PC-9 (cell line): ENCODE data around the gene CALCA. TPM values are rescaled to one million over a fixed set of nuclear protein-coding genes. Genes with fewer than 3 reads are reported as not detected.

Experiments used
- BruUV-seq: library from RNA; stranded (reverse); fragments of 400-500 nt; replicated peaks from 2 replicates; lab custom pipeline; 2021; lab: Mats Ljungman, UMichigan
- CTCF ChIA-PET: fragments of 300-600 bp; sonication (Branson Sonifier 250); formaldehyde crosslinking; loops from one replicate; lab custom pipeline; 2022; ENCODE audit warnings: antibody characterized with exemption; lab: Charles Lee
- POLR2A ChIA-PET: fragments of 300-600 bp; sonication (Branson Sonifier 250); formaldehyde crosslinking; loops from one replicate; lab custom pipeline; 2022; ENCODE audit warnings: antibody characterized with exemption; ENCODE audit not compliant: unreplicated experiment; lab: Charles Lee
- DNase-seq, 2 experiments: peaks; one replicate each; pipeline versions ENCODE4 v3.0.0 to v3.0.0-alpha.2; 2015 to 2022; ENCODE audit warnings: mixed read lengths in 1 of 2
- H2AFZ ChIP-seq: fragments of 200-600 bp; sonication (generic); 2 replicates; pipeline ENCODE4 v1.8.1; 2017; ENCODE audit warnings: antibody characterized with exemption
- H3F3A ChIP-seq: fragments of 200-600 bp; sonication (generic); 2 replicates; pipeline ENCODE4 v1.8.1; 2017; ENCODE audit warnings: antibody characterized with exemption, mild to moderate bottlenecking, low read depth; ENCODE audit not compliant: insufficient read depth
- H3K27ac ChIP-seq: fragments of 200-600 bp; sonication (generic); 2 replicates; pipeline ENCODE4 v1.6.1; 2016; ENCODE audit warnings: mixed run types
- H3K27me3 ChIP-seq: fragments of 200-600 bp; sonication (generic); 2 replicates; pipeline ENCODE4 v1.6.1; 2016; ENCODE audit warnings: low read depth, mixed run types; ENCODE audit not compliant: insufficient read depth
- H3K36me3 ChIP-seq: fragments of 200-600 bp; sonication (generic); 2 replicates; pipeline ENCODE4 v1.6.1; 2016; ENCODE audit warnings: low read depth, mixed run types
- H3K4me1 ChIP-seq: fragments of 200-600 bp; sonication (generic); replicated peaks from 2 replicates; pipeline ENCODE4 v1.6.1; 2016; ENCODE audit warnings: mixed run types; ENCODE audit not compliant: insufficient read depth
- H3K4me2 ChIP-seq: fragments of 200-600 bp; sonication (generic); 2 replicates; pipeline ENCODE4 v1.6.1; 2017; ENCODE audit warnings: mixed run types
- H3K4me3 ChIP-seq: fragments of 200-600 bp; sonication (generic); 2 replicates; pipeline ENCODE4 v1.6.1; 2016; ENCODE audit warnings: mixed run types
- H3K79me2 ChIP-seq: fragments of 200-600 bp; sonication (generic); 2 replicates; pipeline ENCODE4 v1.6.1; 2017; ENCODE audit warnings: low read depth, mixed run types
- H3K9me2 ChIP-seq: fragments of 200-600 bp; sonication (generic); 2 replicates; pipeline ENCODE4 v1.8.1; 2017; ENCODE audit warnings: mild to moderate bottlenecking; ENCODE audit not compliant: insufficient read depth
- H3K9me3 ChIP-seq: fragments of 200-600 bp; sonication (generic); 2 replicates; pipeline ENCODE4 v1.8.1; 2016; ENCODE audit warnings: low read depth; ENCODE audit not compliant: insufficient read depth
- H4K20me1 ChIP-seq: fragments of 200-600 bp; sonication (generic); 2 replicates; pipeline ENCODE4 v1.8.1; 2017; ENCODE audit not compliant: insufficient read depth
- EZH2 ChIP-seq: fragments of 200-600 bp; sonication (generic); IDR thresholded peaks from 2 replicates; pipeline ENCODE4 v1.8.0; 2017; ENCODE audit warnings: antibody characterized with exemption, low read depth
- intact Hi-C: fragments of 100-400 bp; cut with micrococcal nuclease; formaldehyde crosslinking; loops from one replicate; pipeline ENCODE4 v1.10.0; 2022; ENCODE audit not compliant: unreplicated experiment
- total RNA-seq: library from RNA; stranded (reverse); gene quantifications from 2 replicates; pipeline ENCODE4 v1.2.3, GENCODE V29; 2021
- TF ChIP-seq, protein P1 (sequence below): fragments of 200-600 bp; sonication (generic); conservative IDR thresholded peaks from 2 replicates; pipeline ENCODE4 v1.6.1; 2017; ENCODE audit warnings: mixed run types, antibody characterized with exemption, mild to moderate bottlenecking, moderate library complexity

CALCA gene
- total RNA-seq, 1 experiment from 2014 or later: not detected

DNA sequence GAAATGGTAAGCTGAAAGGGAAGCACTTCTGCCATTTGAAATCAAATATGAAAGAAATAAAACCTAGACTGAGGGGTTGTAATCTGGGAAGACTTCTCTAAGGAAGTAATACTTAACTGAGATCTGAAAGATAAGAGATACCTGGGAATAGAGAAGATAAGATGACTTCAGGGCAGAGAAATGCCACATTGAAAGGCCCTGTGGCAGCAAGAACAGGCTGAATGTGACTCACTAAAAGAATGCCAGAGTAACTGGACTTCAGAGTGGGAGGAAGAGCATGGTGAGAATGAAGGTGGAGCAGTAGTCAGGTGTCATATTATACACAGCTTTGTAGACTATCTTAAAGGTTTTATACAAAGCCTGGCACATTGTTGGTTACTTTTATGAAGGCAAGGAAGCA, 17.6 kb downstream of the CALCA start:
- Histone ChIP-seq H3F3A (no peaks in the 10 kb centered on the region), H3K4me3 (no peak overlapping the region), H4K20me1 (no peaks in the 10 kb centered on the region), H3K4me2 (no peak overlapping the region), H3K27ac (no peak overlapping the region), H3K9me3 (no peaks in the 10 kb centered on the region), H2AFZ (no peak overlapping the region), H3K79me2 (no peaks in the 10 kb centered on the region), H3K27me3 (no peaks in the 10 kb centered on the region), H3K9me2 (no peaks in the 10 kb centered on the region), H3K36me3 (no peaks in the 10 kb centered on the region), H3K4me1 (0 out of 2 replicates have a peak, but pooled peaks cover 3% of the 10 kb centered on the region)
- ChIA-PET POLR2A (no interaction called here), CTCF (no interaction called here)
- DNase-seq: peak in 1 of 2 experiments; percentile 43
- BruUV-seq: no TSS peak
- no peak for TF ChIP-seq EZH2
- TF ChIP-seq, protein P1, sequence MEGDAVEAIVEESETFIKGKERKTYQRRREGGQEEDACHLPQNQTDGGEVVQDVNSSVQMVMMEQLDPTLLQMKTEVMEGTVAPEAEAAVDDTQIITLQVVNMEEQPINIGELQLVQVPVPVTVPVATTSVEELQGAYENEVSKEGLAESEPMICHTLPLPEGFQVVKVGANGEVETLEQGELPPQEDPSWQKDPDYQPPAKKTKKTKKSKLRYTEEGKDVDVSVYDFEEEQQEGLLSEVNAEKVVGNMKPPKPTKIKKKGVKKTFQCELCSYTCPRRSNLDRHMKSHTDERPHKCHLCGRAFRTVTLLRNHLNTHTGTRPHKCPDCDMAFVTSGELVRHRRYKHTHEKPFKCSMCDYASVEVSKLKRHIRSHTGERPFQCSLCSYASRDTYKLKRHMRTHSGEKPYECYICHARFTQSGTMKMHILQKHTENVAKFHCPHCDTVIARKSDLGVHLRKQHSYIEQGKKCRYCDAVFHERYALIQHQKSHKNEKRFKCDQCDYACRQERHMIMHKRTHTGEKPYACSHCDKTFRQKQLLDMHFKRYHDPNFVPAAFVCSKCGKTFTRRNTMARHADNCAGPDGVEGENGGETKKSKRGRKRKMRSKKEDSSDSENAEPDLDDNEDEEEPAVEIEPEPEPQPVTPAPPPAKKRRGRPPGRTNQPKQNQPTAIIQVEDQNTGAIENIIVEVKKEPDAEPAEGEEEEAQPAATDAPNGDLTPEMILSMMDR: no peak
- intact Hi-C loops: no loop called here

DNA sequence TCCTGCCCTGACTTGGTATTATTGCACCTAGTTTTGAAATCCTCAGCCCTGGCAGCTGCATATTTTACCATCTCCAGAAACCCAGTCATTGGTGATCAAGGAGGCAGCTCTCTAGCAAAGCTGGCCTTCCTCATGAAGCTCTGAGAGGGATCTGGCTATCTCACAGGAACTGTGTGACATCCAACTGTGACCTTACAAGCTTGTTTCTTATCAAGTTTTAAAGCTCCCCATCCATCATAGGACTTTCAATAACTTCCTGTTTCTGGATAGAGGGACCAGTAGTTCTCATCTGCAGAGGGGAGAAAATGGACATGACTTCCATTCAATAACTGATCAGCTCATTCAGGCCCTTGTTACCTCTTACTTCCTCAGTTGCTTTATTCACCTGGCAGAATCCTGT, 18.2 kb downstream of the CALCA start:
- H3K9me3 ChIP-seq: no peaks in the 10 kb centered on the region
- H3K9me2 ChIP-seq: no peaks in the 10 kb centered on the region
- no peaks in the 10 kb centered on the region for H3K36me3 ChIP-seq
- TF ChIP-seq, protein P1: no peak
- TF ChIP-seq EZH2: no peak
- CTCF ChIA-PET: no interaction called here
- no peak overlapping the region for H3K4me3 ChIP-seq
- no peaks in the 10 kb centered on the region for H4K20me1 ChIP-seq
- H3K27me3 ChIP-seq: no peaks in the 10 kb centered on the region
- no peak overlapping the region for H2AFZ ChIP-seq
- no peak overlapping the region for H3K4me2 ChIP-seq
- H3F3A ChIP-seq: no peaks in the 10 kb centered on the region
- H3K27ac ChIP-seq: no peak overlapping the region
- no peaks in the 10 kb centered on the region for H3K79me2 ChIP-seq
- intact Hi-C loops: no loop called here
- POLR2A ChIA-PET: no interaction called here
- BruUV-seq: no TSS peak
- DNase-seq: no peak
- H3K4me1 ChIP-seq: 0 out of 2 replicates have a peak, but pooled peaks cover 3% of the 10 kb centered on the region

DNA sequence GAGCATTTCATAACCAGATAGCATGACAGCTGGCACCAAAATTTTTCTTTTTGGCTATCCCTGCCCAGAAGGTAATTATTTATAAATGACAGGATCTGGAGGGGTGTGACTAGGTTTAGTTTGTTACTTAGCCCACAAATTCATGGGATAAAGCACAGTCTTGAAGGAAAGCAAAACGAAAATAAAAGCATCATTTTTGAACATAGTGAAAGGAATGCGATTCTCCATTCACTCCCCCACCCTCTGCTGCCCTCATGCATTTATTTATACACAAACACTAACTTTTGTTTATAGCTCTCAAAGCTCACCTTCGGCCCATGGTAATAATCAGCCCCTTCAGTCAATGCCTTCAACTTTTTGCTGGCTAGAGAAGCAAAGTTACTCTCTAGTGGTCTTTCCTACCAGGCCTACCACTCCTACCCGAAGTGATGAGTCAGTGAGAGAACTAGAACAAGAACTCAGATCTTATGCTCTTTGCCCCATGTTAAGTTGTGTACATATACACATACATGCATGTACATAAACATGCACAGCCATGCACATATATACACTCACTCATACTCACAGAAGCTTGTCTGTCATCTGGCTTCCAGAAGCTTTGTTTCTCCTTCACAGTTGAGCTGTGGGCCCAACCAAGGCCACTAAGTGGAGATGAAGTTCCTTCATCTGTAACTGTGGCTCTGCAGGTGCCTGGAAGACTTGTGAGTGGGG, 22.6 kb downstream of the CALCA start:
- Histone ChIP-seq H3K36me3 (no peaks in the 10 kb centered on the region), H3K9me2 (no peaks in the 10 kb centered on the region), H3K27me3 (no peaks in the 10 kb centered on the region), H3K27ac (no peak overlapping the region), H3K9me3 (no peaks in the 10 kb centered on the region), H3K4me1 (0 out of 2 replicates have a peak, but pooled peaks cover 3% of the 10 kb centered on the region), H3K4me2 (no peak overlapping the region), H3K4me3 (no peak overlapping the region), H2AFZ (no peak overlapping the region), H3K79me2 (no peaks in the 10 kb centered on the region), H4K20me1 (no peaks in the 10 kb centered on the region), H3F3A (no peaks in the 10 kb centered on the region)
- no TSS peak for BruUV-seq
- POLR2A ChIA-PET: no interaction called here
- CTCF ChIA-PET: no interaction called here
- DNase-seq: no peak
- no peak for TF ChIP-seq EZH2
- TF ChIP-seq, protein P1: no peak
- intact Hi-C loops: no loop called here
